ENCODE measurements around the gene ATP6AP2. TPM values are rescaled to one million over a fixed set of nuclear protein-coding genes. Genes with fewer than 3 reads are reported as not detected.

Gene ATP6AP2
- total RNA-seq, 1 experiment from 2014 or later, result 67.5 TPM

DNA sequence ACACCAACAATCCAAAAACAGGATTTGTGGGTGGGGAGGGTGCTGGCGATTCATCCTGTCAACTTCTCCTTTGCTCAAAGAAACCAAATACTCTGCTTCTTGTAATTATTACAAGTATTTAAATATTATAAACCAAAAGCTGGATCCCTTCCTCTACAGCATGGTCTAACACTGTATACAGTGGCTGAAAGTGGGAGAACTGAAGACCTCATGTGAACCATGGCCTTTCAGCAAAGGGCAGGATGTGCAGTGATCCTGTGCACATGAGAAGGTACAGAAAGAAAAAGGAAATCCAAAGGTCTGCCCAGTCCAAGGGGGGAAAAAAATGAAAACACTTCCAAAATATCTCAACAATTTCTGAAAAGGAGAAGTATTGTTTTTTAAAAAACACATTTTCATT lies 71.9 kb downstream of the ATP6AP2 start:
- no peak overlapping the region for H3T11ph ChIP-seq (ENCODE audit: low read length)
- H2BK12ac ChIP-seq (ENCODE audit: insufficient read length, low read depth, low read length), result no peak overlapping the region
- H3K79me2 ChIP-seq (ENCODE audit: insufficient read depth, low read length), result no peaks in the 10 kb centered on the region
- no peak overlapping the region for H3K14ac ChIP-seq (ENCODE audit: insufficient read depth, low read length)
- H3K23ac ChIP-seq (ENCODE audit: insufficient read length, low read depth, low read length), result no peak overlapping the region
- H3K56ac ChIP-seq (ENCODE audit: insufficient read length, low read depth, low read length), result no peak overlapping the region
- no CpG with 5 or more reads among the region's 1 CpG for WGBS (ENCODE audit: extremely low coverage, insufficient read length, low lambda C conversion rate)
- H3K4me3 Mint-ChIP-seq, result no peak overlapping the region
- H3K27me3 Mint-ChIP-seq (ENCODE audit: low read depth), result no peaks in the 10 kb centered on the region
- no peaks in the 10 kb centered on the region for H3K9me3 ChIP-seq (ENCODE audit: control insufficient read depth, low read depth, low read length)
- H3K4me2 ChIP-seq (ENCODE audit: insufficient read depth, insufficient read length, low read length), result no peak overlapping the region
- H4K20me1 ChIP-seq (ENCODE audit: control insufficient read depth, insufficient read depth, insufficient read length), result no peaks in the 10 kb centered on the region
- H3K9ac ChIP-seq (ENCODE audit: extremely low read depth, insufficient read length, low read length), result no peak overlapping the region
- no peak overlapping the region for H2AK5ac ChIP-seq (ENCODE audit: insufficient read length, low read length)
- no peak overlapping the region for H4K91ac ChIP-seq (ENCODE audit: insufficient read length, low read depth, low read length)
- no peak for DNase-seq
- no peak overlapping the region for H2BK15ac ChIP-seq (ENCODE audit: low read depth, low read length)
- peaks cover 20 to 60% (median 47%) of the 10 kb centered on the region in 3 experiments; a peak in 6 of 7 replicates for H3K36me3 Mint-ChIP-seq (ENCODE audit: insufficient read depth in 1 of 3, low read depth in 3 of 3)
- H3K79me1 ChIP-seq (ENCODE audit: insufficient read depth, low read depth, low read length, poor library complexity, severe bottlenecking), result no peaks in the 10 kb centered on the region
- no peaks in the 10 kb centered on the region for H3K23me2 ChIP-seq (ENCODE audit: insufficient read length, low read depth, low read length, poor library complexity, severe bottlenecking)
- no peaks in the 10 kb centered on the region for H3K4me1 ChIP-seq (ENCODE audit: insufficient read depth, low read length)
- peaks cover 36 to 43% of the 10 kb centered on the region in 2 experiments for H3K9me3 Mint-ChIP-seq
- H4K5ac ChIP-seq (ENCODE audit: insufficient read length, low read depth, low read length), result no peak overlapping the region
- no peak overlapping the region for H4K8ac ChIP-seq (replicated peaks; ENCODE audit: insufficient read length, low read depth, low read length)
- H3K4ac ChIP-seq (ENCODE audit: low read depth, low read length), result no peak overlapping the region
- no peak overlapping the region for H2BK120ac ChIP-seq (ENCODE audit: low read depth, low read length, poor library complexity, severe bottlenecking)
- no peak overlapping the region for H2BK20ac ChIP-seq (ENCODE audit: low read depth, low read length, poor library complexity, severe bottlenecking)
- no peak overlapping the region for H3K18ac ChIP-seq (ENCODE audit: insufficient read length, low read depth, low read length)
- H3K27me3 ChIP-seq (ENCODE audit: insufficient read depth, low read length), result no peaks in the 10 kb centered on the region
- H3K27ac Mint-ChIP-seq, result peak overlapping the region in 1 of 3 experiments; percentile 20; a peak in 2 of 7 replicates
- TF ChIP-seq, protein P1, sequence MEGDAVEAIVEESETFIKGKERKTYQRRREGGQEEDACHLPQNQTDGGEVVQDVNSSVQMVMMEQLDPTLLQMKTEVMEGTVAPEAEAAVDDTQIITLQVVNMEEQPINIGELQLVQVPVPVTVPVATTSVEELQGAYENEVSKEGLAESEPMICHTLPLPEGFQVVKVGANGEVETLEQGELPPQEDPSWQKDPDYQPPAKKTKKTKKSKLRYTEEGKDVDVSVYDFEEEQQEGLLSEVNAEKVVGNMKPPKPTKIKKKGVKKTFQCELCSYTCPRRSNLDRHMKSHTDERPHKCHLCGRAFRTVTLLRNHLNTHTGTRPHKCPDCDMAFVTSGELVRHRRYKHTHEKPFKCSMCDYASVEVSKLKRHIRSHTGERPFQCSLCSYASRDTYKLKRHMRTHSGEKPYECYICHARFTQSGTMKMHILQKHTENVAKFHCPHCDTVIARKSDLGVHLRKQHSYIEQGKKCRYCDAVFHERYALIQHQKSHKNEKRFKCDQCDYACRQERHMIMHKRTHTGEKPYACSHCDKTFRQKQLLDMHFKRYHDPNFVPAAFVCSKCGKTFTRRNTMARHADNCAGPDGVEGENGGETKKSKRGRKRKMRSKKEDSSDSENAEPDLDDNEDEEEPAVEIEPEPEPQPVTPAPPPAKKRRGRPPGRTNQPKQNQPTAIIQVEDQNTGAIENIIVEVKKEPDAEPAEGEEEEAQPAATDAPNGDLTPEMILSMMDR (conservative IDR thresholded peaks at IDR 0.05), result no peak
- H3K27ac ChIP-seq (ENCODE audit: insufficient read length, low read depth, low read length), result no peak overlapping the region
- H2AFZ ChIP-seq (ENCODE audit: low read length), result no peak overlapping the region
- peaks cover 0 to 8% of the 10 kb centered on the region in 2 experiments; a peak in 2 of 4 replicates for H3K4me1 Mint-ChIP-seq
- H2BK5ac ChIP-seq (ENCODE audit: insufficient read length, low read length), result no peak overlapping the region
